Astrocyte (in vitro differentiated cells and primary cell): Measurements from ENCODE around the gene TLNRD1. TPM values are rescaled to one million over a fixed set of nuclear protein-coding genes. Genes with fewer than 3 reads are reported as not detected.
"Not testable (repeated sequence)": the region's sequence is repeated elsewhere in the genome, so short reads cannot be mapped to it uniquely, and the experiment has no call there.

Experiments used
- DNase-seq: peaks from one replicate; pipeline ENCODE4 v3.0.0-alpha.2; 2010; ENCODE audit warnings: low read depth
- FAIRE-seq: peaks from 2 replicates; lab custom pipeline; 2011; peaks lifted over from hg19 to GRCh38; lab: Jason Lieb, UNC
- H2AFZ ChIP-seq: 2 replicates; pipeline ENCODE4 v1.6.0; 2012; ENCODE audit warnings: low read depth, low read length, inconsistent platforms
- H3K27ac ChIP-seq: 2 replicates; pipeline ENCODE4 v1.5.1; 2011; ENCODE audit warnings: low read depth, low read length, inconsistent platforms
- H3K27me3 ChIP-seq: 2 replicates; pipeline ENCODE4 v1.6.0; 2011; ENCODE audit warnings: low read length, inconsistent platforms; ENCODE audit not compliant: insufficient read depth
- H3K36me3 ChIP-seq: 2 replicates; pipeline ENCODE4 v1.5.1; 2011; ENCODE audit warnings: low read length, inconsistent platforms; ENCODE audit not compliant: insufficient read depth
- H3K4me1 ChIP-seq: 2 replicates; pipeline ENCODE4 v1.5.1; 2011; ENCODE audit warnings: low read length, inconsistent platforms; ENCODE audit not compliant: insufficient read depth
- H3K4me2 ChIP-seq: 2 replicates; pipeline ENCODE4 v1.6.0; 2012; ENCODE audit warnings: low read length, inconsistent platforms
- H3K4me3 ChIP-seq: 2 replicates; pipeline ENCODE4 v1.5.1; 2011; ENCODE audit warnings: low read depth, mild to moderate bottlenecking, low read length, inconsistent platforms; ENCODE audit not compliant: insufficient read depth
- H3K79me2 ChIP-seq: 2 replicates; pipeline ENCODE4 v1.6.0; 2012; ENCODE audit warnings: mild to moderate bottlenecking, low read length, inconsistent platforms; ENCODE audit not compliant: insufficient read depth
- H3K9ac ChIP-seq: 2 replicates; pipeline ENCODE4 v1.6.0; 2012; ENCODE audit warnings: mild to moderate bottlenecking, low read length, inconsistent platforms
- H3K9me3 ChIP-seq: 2 replicates; pipeline ENCODE4 v1.5.1; 2012; ENCODE audit warnings: low read depth, mild to moderate bottlenecking, low read length, inconsistent platforms; ENCODE audit not compliant: insufficient read depth
- H4K20me1 ChIP-seq: 2 replicates; pipeline ENCODE4 v1.6.0; 2012; ENCODE audit warnings: low read length, inconsistent platforms; ENCODE audit not compliant: insufficient read depth
- H3K27ac Mint-ChIP-seq: one replicate; pipeline ENCODE4 v1.8.0; 2021; ENCODE audit warnings: mild to moderate bottlenecking, mixed read lengths; ENCODE audit not compliant: unreplicated experiment
- H3K27me3 Mint-ChIP-seq: one replicate; pipeline ENCODE4 v1.8.0; 2021; ENCODE audit warnings: low read depth, mixed read lengths; ENCODE audit not compliant: unreplicated experiment
- H3K36me3 Mint-ChIP-seq: one replicate; pipeline ENCODE4 v1.8.0; 2021; ENCODE audit warnings: low read depth, mixed read lengths; ENCODE audit not compliant: unreplicated experiment
- H3K4me1 Mint-ChIP-seq: one replicate; pipeline ENCODE4 v1.8.0; 2021; ENCODE audit warnings: low read depth, mixed read lengths; ENCODE audit not compliant: unreplicated experiment
- H3K4me3 Mint-ChIP-seq: one replicate; pipeline ENCODE4 v1.8.0; 2021; ENCODE audit warnings: mild to moderate bottlenecking, moderate library complexity, mixed read lengths; ENCODE audit not compliant: unreplicated experiment
- H3K9me3 Mint-ChIP-seq: one replicate; pipeline ENCODE4 v1.8.0; 2021; ENCODE audit warnings: mild to moderate bottlenecking, mixed read lengths; ENCODE audit not compliant: unreplicated experiment
- EZH2 ChIP-seq: IDR thresholded peaks from 2 replicates; pipeline ENCODE4 v1.6.1; 2012; ENCODE audit warnings: mild to moderate bottlenecking, low read length, inconsistent platforms; ENCODE audit not compliant: insufficient read depth
- total RNA-seq: library from RNA; stranded (reverse); gene quantifications from 2 replicates; pipeline ENCODE4 v1.2.1, GENCODE V29; 2021
- TF ChIP-seq, protein P1 (sequence below): IDR thresholded peaks from 2 replicates; pipeline ENCODE4 v1.5.1; 2011; ENCODE audit warnings: low read depth, mild to moderate bottlenecking, inconsistent platforms, low read length, moderate library complexity; ENCODE audit not compliant: insufficient read depth

Gene TLNRD1
- total RNA-seq, 1 donor from 2014 or later: 24.2 TPM

DNA sequence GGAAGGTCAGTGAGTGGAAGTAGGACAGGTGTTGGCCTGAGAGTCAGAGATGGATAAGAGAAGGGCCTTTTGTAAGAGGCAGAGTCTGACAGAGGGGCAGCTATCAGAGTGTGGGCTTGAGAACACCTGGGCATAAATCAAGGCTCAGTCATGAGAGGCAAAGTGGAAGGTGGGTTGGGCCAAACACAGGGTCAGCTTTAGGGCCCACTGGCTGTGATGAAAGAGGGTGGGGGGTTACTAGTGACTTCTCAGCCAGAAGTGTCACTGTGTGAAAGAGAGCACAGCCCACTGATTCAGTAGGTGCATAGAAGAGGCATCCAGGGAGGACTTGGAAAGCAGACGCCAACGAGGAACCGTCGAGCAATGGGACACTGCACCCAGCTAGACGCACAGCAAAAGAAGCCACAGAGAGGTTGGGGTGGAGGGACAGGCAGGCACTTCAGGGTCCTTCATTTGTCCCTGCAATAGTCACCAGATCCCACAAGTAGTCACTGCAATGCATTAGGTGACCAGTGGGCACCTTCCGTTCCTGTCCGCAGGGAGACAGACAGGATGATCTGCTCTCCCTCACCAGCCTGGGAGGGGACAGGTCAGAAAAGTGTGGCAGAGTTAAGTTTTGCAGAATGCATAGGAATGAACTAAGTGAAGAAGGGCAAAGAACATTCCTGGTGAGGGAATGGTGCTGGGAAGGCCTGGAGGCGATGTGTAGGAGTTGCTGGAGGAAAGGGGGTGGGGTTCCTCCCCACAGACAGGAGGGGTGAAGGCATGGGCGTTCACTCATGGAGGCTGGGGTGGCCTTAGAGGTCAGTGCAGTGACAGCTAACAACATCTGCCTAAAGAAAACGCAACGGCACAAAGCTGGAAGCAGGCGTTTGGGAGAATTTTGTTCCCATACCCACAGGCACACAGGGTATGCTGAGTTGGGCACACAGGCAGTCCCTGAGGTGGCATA lies 47.4 kb upstream of the TLNRD1 start:
- Mint-ChIP-seq H3K4me1 (peaks cover 40% of the 10 kb centered on the region), H3K4me3 (no peak overlapping the region), H3K27me3 (no peaks in the 10 kb centered on the region), H3K27ac (no peak overlapping the region), H3K9me3 (no peaks in the 10 kb centered on the region), H3K36me3 (peaks cover 13% of the 10 kb centered on the region)
- H3K9ac ChIP-seq: no peak overlapping the region
- H3K27me3 ChIP-seq: no peaks in the 10 kb centered on the region
- FAIRE-seq (no peak), DNase-seq (no peak)
- no peak for TF ChIP-seq EZH2
- TF ChIP-seq, protein P1, sequence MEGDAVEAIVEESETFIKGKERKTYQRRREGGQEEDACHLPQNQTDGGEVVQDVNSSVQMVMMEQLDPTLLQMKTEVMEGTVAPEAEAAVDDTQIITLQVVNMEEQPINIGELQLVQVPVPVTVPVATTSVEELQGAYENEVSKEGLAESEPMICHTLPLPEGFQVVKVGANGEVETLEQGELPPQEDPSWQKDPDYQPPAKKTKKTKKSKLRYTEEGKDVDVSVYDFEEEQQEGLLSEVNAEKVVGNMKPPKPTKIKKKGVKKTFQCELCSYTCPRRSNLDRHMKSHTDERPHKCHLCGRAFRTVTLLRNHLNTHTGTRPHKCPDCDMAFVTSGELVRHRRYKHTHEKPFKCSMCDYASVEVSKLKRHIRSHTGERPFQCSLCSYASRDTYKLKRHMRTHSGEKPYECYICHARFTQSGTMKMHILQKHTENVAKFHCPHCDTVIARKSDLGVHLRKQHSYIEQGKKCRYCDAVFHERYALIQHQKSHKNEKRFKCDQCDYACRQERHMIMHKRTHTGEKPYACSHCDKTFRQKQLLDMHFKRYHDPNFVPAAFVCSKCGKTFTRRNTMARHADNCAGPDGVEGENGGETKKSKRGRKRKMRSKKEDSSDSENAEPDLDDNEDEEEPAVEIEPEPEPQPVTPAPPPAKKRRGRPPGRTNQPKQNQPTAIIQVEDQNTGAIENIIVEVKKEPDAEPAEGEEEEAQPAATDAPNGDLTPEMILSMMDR: no peak
- H3K4me1 ChIP-seq: peaks cover 19% of the 10 kb centered on the region
- no peaks in the 10 kb centered on the region for H3K9me3 ChIP-seq
- H3K4me2 ChIP-seq: no peak overlapping the region
- H3K27ac ChIP-seq: no peak overlapping the region
- no peak overlapping the region for H2AFZ ChIP-seq
- peaks cover 6% of the 10 kb centered on the region for H3K36me3 ChIP-seq
- no peaks in the 10 kb centered on the region for H3K79me2 ChIP-seq
- no peak overlapping the region for H3K4me3 ChIP-seq
- peaks cover 12% of the 10 kb centered on the region for H4K20me1 ChIP-seq

DNA sequence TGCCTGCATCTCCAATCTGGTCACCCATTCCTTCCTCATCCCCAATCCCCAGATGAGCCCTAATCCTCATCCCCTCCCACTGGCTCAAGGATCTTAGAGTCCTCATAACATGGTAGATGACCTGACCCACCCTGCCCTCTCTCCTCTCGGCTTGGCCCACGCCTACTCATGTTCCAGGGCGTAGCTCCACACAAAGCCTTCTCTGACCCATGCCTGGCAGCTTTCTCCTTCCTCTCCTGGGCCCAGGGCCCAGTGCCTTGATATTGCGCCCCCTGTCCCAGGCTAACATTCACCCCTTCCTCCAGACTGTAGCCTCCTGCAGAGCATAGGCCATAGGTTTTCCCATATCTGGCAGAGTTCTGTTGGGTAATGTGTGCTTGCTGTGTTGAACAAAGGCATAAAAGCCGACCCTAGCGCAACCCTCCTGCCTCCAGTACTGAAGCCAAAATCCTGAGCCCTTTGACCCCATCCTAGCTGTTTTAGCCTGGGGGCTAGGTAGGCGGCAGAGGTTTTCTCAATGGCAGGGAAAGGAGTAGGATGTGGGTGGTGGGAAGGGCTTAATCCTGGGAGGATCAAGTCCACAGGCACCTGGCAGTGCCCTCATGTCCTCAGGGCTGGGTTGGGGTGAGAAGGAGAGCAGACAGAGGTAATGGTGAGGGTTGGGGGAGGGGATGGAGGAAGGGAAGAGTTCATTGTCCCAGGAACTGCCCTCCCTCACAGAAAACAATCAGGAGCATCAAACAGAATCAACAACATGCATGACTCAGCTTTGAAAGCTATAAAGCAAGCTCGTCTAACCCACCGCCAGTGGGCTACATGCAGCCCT lies 46.6 kb upstream of the TLNRD1 start:
- Histone ChIP-seq H3K9ac (no peak overlapping the region), H3K4me3 (no peak overlapping the region), H3K4me1 (peaks cover 21% of the 10 kb centered on the region), H3K27ac (no peak overlapping the region), H4K20me1 (peaks cover 12% of the 10 kb centered on the region), H3K27me3 (no peaks in the 10 kb centered on the region), H3K79me2 (no peaks in the 10 kb centered on the region), H3K4me2 (no peak overlapping the region), H3K9me3 (no peaks in the 10 kb centered on the region), H3K36me3 (peaks cover 4% of the 10 kb centered on the region), H2AFZ (no peak overlapping the region)
- no peaks in the 10 kb centered on the region for H3K27me3 Mint-ChIP-seq
- peak overlapping the region; percentile 50 for H3K27ac Mint-ChIP-seq
- peaks cover 40% of the 10 kb centered on the region for H3K4me1 Mint-ChIP-seq
- no peak for FAIRE-seq
- peaks cover 14% of the 10 kb centered on the region for H3K36me3 Mint-ChIP-seq
- TF ChIP-seq, protein P1: no peak
- no peak for TF ChIP-seq EZH2
- no peak for DNase-seq
- no peaks in the 10 kb centered on the region for H3K9me3 Mint-ChIP-seq
- no peak overlapping the region for H3K4me3 Mint-ChIP-seq

DNA sequence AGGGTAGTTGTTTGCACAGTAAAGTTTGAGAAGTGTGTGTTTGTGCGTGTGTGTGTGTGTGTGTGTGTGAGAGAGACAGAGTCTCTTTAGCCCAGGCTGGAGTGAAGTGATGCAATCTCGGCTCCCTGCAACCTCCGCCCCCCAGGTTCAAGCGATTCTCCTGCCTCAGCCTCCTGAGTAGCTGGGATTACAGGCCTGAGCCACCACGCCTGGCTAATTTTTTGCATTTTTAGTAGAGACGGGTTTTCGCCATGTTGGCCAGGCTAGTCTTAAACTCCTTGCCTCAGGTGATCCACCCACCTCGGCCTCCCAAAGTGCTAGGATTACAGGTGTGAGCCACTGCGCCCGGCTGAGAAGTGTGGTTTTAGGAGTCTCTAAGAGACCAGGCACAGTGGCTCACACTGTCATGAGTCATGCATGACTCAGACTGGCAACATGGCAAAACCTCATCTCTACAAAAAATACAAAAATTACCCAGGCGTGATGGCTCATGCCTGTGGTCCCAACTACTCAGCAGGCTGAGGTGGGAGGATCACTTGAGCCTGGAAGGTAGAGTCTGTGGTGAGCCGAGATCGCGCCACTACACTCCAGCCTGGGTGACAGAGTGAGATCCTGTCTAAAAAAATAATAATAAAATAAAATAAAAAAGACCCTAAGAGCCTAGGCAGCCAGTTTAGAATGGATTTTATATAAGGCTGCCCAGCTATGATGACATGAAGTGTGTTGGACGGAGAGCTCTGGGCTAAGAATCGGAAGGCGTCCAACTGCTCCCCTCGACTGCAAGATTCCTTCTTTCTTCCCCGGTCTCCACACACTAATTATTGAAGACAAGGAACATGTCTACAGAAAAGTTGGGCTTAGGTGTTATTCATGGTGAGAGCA lies 44.9 kb upstream of the TLNRD1 start:
- H3K36me3 ChIP-seq, H3K27me3 ChIP-seq, H3K9me3 ChIP-seq, H2AFZ ChIP-seq, H4K20me1 ChIP-seq, FAIRE-seq, H3K9ac ChIP-seq, H3K4me3 Mint-ChIP-seq, H3K4me3 ChIP-seq, H3K9me3 Mint-ChIP-seq, H3K4me2 ChIP-seq, H3K79me2 ChIP-seq, H3K27me3 Mint-ChIP-seq: not testable (repeated sequence)
- Histone ChIP-seq H3K4me1 (peaks cover 21% of the 10 kb centered on the region), H3K27ac (peak overlapping the region; percentile 13)
- Mint-ChIP-seq H3K4me1 (peaks cover 40% of the 10 kb centered on the region), H3K36me3 (peaks cover 12% of the 10 kb centered on the region), H3K27ac (peak overlapping the region; percentile 83)
- peak; percentile 92 for DNase-seq
